Skin of body (tissue), 2 donors: ENCODE data around the gene SHANK1. TPM values are rescaled to one million over a fixed set of nuclear protein-coding genes. Genes with fewer than 3 reads are reported as not detected.
"Not testable (repeated sequence)": the region's sequence is repeated elsewhere in the genome, so short reads cannot be mapped to it uniquely, and the experiment has no call there.

Experiments
- DNase-seq: peaks from one replicate; lab custom pipeline; 2025; lab: John Stamatoyannopoulos, UW
- total RNA-seq: library from RNA; depleted of rRNA; stranded (reverse); fragments of >200 nt; gene quantifications from one replicate; pipeline ENCODE4 v1.2.3, GENCODE V29; 2014

The SHANK1 gene
- 2.9 TPM for total RNA-seq

DNA sequence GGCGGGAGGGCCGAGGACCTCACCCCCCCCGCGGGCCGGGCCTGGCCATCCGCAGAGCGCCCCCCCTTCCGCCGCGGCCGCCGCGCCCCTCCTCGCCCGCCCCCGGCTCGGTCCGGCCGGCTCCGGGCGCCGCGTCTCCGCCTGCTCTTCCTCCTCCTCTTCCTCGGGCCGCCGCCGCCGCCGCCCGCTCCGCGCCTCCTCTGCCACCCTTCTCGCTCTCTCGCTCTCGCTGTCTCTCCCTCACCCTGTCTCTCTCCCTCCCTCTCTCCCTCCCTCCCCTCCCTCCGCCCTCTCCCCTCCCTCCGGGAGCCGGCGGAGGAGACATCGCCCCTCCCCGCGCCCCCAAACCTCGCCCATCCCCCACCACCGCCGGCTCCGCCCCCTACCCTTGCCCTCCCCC, at the start of gene SHANK1:
TSS of gene SHANK1 (minus strand) at position 237 of the 400 bp plus-strand sequence. CDS start 2,883 bp downstream, outside the sequence.
- no peak for DNase-seq

DNA sequence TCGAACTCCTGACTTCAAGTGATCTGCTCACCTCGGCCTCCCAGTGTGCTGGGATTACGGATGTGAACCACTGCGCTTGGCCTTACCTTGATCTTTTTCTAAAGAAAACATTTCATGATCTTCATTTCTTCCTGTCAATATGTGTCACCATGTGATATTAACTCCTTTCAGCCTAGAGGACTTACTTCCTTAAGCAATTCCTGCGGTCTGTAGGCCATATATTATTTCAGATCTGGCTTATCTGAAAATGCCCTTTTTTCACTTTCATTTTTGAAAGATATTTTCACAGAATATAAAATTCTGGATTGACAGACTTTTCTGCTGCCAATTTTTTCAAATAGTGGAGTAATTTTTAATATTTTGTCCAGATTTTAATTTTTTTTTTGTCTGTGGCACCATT, 48.7 kb upstream of the SHANK1 start:
- DNase-seq, result no peak

DNA sequence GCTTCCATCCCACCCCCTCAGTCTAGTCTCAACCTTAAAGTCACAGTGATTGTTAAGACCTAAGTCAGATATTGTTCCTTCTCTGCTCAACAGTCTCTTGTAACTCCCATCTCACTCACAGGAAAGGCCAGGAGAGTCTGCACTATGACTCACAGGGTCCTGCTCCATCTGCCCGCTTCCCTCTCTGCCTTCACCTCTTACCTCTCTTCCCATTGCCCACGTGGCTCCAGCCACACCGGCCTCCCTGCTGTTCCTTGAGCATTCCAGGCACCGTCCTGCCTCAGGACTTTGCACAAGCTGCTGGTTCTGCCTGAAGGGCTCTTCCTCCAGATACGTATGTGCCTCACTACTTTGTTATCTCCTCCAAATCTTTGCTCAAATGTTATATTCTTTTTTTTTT, 47.7 kb upstream of the SHANK1 start:
- not testable (repeated sequence) for DNase-seq

DNA sequence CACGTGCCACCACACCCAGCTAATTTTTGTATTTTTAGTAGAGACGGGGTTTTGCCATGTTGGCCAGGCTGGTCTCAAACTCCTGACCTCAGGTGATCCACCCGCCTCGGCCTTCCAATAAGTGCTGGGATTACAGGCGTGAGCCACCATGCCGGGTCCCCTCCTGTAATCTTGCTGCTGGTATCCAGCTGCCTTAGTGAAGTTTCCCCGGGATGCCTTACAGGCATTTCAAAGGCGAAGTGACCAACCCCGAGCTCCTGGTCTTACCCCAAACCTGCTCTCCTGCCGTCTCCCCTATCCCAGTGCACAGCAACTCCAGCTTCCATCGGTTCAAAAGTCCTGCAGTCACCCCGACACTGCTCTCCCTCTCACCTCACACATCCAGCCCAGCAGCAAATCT, 47.1 kb upstream of the SHANK1 start:
- not testable (repeated sequence) for DNase-seq

DNA sequence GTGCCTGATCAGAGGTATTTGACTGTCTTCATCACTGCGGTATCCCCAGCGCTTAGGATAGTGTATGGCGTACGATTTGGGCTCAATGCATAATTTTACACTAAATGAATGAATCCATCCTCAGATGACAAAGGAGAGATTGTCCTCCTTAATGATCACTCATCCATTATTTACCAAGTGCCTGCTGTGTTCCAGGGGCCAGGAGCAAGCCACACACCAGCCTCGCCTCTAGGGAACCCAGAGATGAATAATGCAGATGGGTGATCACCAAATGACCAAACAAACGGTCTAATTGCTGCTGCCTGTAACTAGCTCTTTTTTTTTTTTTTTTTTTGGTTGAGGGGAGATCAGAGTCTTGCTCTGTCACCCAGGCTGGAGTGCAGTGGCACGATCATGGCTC, 44.8 kb upstream of the SHANK1 start:
- DNase-seq, result no peak

DNA sequence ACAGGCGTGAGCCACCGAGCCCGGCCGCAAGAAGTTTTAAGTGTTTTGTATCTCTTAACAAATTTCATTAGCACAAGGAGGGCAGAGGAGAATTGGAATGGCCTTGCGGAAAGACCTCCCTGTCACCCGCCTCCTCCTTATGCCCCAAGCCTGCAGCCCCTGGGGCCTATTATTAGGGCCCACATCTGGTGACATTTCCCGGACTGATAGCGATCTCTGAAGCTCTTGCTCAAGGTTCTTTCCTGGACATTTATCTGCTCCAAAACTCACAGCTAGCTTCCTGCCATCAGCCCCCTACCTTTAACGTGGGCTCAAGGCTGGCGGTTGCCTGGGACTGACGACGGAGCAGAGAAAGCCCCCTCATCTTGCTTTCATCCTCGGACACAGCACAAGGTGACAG, 43.9 kb upstream of the SHANK1 start:
- DNase-seq, result not testable (repeated sequence)

DNA sequence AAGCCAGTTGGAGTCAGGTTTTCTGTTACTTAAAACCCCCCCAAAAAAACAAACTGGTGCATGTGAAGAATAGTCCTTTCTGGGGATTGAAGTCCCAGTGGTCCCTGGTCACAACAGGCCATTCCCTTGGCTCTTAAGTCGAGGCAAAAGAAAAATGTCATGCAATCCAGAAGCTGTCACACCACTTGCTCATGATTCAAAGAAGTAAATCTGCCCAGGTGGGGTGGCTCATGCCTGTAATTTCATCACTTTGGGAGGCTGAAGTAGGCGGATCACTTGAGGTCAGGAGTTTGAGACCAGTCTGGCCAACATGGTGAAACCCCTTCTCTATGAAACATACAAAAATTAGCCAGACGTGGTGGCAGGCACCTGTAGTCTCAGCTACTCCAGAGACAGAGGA, 41.9 kb upstream of the SHANK1 start:
- not testable (repeated sequence) for DNase-seq

DNA sequence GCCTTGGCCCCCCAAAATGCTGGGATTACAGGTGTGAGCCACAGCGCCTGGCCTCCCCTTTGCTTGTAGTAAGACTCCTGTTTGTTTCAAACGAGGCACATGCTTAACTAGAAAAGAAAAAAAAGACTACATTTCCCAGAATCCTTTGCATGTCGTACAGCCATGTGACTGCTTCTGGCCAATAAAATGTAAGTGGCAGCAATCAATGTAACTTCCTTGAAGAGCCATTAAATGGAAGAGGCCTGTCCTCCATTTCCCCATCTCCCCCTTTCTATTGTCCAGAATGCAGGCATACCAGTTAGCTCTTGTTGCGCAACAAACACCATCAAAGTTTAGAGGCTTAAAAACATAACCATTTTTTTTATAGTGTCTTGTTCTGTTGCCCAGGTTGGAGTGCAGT, 40.3 kb upstream of the SHANK1 start:
- no peak for DNase-seq

DNA sequence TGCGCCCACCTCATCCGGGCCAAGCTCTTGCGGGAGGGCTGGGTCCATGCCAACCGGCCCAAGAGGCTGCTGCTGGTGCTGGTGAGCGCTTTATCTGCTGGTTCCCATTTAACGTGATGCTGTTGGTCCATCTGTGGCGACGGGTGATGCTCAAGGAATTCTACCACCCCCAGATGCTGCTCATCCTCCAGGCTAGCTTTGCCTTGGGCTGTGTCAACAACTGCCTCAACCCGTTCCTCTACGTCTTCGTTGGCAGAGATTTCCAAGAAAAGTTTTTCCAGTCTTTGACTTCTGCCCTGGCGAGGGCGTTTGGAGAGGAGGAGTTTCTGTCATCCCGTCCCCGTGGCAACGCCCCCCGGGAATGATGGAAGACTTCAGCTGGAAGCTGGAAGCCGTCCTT, 39.5 kb upstream of the SHANK1 start:
- DNase-seq, result not testable (repeated sequence)

DNA sequence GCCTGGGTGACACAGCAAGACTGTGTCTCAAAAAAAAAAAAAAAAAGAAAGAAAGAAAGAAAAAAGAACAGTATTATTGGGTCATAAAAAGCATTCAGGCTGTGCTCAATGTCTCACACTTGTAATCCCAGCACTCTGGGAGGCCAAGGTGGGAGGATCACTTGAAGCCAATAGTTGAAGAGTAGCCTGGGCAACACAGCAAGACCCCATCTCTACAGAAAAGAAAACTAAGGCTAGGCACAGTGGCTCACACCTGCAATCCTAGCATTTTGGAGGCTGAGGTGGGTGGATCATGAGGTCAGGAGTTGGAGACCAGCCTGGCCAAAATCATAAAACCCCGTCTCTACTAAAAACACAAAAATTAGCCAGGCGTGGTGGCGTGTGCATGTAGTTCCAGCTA, 38.0 kb upstream of the SHANK1 start:
- not testable (repeated sequence) for DNase-seq

DNA sequence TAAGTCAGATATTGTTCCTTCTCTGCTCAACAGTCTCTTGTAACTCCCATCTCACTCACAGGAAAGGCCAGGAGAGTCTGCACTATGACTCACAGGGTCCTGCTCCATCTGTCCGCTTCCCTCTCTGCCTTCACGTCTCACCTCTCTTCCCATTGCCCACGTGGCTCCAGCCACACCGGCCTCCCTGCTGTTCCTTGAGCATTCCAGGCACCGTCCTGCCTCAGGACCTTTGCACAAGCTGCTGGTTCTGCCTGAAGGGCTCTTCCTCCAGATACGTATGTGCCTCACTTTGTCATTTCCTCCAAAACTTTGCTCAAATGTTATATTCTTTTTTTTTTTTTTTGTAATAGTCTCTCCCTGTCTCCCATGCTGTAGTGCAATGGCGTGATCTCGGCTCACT, 36.6 kb upstream of the SHANK1 start:
- DNase-seq, result not testable (repeated sequence)

DNA sequence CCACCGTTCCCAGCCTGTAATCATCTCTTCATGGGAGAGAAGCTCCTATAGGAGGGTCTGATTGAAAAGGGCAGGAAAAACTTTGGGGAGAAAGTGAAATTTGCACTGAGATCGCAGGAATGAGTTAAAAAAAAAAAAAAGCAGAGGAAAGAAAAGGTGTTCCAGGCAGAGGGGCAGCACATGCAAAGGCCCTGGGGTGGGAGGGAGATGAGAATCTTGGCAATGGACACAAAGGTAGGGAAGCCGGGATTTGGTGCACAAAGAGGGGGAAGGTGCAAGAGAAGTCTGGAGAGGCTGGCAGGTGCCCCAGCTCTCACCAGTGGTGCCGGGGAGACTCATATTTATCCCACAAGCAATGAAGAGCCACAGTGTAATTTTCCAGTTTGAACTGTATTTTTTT, 34.3 kb upstream of the SHANK1 start:
- no peak for DNase-seq

DNA sequence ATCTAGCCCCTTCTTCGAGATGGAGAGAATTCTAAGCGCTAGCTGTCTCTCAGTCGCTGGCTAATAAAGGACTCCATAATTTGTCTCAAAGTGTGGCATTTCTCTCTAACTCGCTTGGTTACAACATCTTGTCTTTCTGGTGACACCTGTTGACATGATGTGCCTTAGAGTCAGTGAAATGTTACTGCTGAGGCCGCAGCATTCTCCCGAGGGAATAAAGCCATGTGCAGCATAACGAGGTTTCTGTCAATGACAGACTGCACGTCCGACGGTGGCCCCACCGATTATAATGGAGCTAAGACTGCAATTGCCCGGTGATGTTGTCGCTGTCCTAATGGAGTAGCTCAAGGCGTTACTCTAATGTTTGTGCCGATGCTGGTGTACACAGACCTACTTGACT, 30.4 kb upstream of the SHANK1 start:
- DNase-seq, result no peak

DNA sequence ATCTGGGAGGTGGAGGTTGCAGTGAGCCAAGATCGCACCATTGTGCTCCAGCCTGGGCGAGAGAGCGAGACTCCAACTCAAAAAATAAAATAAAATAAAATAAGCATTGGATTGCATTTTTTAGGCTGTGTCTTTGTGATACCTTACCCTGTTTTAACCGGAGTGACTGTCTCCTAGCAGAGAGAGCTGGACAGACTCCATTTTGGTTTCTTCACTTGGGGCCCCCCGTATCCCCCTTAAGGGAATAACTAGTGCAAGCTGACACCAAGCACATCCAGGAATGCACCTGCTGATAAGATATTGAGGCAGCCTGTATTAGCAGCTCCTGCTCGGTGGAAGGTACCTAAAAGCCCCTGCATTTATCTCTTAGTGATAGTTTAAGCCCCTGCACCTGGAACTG, 29.9 kb upstream of the SHANK1 start:
- no peak for DNase-seq

DNA sequence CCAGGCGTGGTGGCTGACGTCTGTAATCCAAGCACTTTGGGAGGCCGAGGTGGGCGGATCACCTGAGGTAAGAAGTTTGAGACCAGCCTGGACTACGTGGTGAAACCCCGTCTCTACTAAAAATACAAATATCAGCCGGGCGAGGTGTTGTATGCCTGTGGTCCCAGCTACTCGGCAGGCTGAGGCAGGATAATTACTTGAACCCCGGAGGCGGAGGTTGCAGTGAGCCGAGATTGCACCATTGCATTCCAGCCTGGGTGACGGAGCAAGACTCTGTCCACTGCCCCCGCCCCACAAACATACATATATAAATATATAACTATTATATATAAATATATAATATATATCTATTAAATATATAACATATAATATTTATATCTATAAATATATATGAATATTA, 27.5 kb upstream of the SHANK1 start:
- not testable (repeated sequence) for DNase-seq

DNA sequence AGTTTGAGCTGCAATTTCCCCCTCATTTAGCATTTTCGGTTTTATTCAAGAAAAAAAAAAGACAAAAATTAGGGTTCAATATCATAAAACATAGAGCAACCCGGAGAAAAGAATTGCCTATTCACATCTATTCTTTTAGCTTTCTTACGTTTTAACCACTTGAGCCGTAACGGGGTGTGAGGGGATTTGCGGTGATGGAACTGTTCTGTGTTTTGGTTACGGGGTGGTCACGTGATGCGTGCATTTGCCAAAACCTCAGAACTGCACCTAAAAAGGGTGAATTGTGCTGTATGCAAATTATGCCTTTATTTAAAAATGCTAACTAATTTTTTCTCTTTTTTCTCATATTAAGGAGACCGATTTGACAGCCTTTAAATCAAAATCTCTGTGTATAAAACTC, 25.6 kb upstream of the SHANK1 start:
- DNase-seq, result no peak

DNA sequence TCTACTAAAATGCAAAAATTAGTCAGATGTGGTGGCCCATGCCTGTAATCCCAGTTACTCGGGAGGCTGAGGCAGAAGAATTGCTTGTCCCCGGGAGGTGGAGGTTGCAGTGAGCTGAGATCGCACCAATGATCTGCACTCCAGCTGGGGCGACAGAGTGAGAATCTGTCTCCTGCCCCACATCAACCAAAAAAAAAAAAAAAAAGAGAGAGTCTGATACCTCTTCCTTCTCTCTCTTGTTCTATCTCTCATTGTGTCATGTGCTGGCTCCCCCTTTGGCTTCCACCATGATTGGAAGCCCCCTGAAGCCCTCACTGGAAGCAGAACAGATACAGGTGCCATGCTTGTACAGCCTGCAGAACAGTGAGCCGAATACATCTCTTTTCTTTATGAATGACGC, 23.9 kb upstream of the SHANK1 start:
- no peak for DNase-seq

DNA sequence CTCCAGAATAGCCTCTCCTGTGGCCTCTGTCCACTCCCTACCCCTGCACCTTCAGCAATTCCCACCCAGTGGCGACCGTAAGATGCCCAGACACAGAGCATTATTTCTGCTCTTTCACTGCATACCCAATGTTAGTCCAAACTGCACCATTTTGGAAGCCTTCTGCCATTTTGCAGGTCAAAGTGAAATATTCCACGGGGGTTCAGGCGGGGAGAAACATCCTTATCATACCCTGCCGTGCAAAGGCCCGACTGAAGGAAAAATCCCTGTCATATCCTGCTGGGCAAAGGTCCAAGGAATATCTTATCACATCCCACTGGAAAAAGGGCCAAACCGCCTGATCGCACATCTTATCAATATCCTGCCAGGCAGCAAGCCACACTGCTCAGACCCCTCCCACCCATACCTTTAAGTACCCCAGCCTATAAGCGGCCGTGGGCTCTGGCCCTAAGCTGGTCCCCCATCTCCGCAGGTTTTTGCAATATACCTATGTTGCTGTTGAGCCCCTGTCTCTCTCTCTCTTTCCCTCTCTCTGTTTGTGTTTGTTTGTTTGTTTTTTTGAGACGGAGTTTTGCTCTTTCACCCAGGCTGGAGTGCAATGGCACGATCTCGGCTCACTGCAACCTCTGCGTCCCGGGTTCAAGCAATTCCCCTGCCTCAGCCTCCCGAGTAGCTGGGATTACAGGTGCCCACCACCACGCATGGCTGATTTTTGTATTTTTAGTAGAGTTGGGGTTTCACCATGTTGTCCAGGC, 21.8 kb upstream of the SHANK1 start:
- DNase-seq, result no peak

DNA sequence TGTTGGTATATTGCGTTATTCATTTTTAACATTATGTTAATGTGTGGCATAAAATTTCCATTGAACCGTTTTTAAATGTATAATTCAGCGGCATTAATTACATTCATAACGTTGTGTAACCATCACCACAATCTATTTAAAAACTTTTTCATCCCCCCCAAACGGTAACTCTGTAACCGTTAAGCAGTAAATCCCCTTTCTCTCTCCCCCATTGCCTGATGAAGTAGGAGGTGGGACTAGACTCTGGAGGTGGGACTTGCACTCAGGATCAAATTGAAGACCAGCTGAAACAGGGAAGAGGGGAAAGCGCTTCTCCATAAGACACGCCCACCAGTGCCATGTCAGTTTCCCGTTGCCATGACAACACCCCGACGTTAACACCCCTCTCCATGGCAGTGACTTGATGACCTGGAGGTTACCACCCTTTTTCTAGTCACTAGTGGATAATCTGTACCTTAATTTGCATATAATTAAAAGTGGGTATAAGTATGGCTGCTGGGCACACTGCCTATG, 20.4 kb upstream of the SHANK1 start:
- DNase-seq, result no peak

DNA sequence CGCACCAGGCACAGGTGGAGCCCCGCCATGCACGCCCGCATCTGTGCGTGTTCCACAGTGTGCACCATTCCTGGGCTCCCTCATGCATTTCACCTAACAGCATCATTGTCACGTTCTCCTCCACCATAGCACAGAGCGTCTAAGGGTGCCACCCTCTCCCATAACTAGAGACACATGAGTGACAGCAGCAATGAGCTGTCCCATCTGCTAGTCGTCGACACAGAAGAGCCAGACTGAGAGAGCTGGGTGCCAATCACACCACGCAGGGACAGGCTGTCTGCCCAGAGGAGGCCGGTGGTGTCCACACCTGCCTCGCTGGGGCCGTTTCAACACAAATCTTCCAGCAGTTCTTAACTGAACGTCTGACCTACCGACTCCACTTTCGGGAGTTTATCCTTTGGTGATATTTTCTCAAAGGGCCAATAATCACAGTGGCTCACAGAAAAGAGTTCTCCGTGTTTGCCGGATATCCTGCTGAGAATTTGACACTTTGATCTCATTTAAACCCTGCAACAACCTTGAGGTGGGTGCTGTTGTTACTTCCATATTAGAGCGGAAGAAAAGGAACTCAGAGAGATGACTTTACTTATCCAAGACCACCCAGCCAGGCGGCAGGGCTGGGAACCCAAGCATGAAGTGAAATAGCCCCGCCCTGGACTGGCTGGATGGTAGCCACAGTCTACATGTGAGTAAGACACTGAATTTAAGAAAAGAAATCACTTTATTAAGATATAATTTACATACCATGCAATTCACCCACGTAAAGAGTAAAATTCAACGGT, 19.7 kb upstream of the SHANK1 start:
- no peak for DNase-seq

DNA sequence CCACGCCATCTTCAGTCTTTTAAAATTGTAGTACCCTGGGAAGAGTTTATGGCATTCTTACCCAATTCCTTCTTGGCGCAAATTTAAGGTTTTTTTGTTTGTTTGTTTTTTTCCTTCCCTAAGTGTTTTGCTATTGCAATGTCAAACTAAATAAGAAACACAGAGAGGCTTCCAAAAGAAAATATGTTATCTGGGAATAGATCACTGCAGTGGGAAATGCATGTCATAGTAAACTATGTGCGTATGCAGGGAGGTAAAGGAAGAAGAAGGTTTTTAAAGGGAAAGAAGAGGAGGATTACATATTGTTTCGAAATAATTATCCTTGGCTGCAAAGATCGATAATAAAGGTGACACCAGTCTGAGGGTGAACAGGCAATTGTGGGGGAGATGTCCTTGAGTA, 16.7 kb upstream of the SHANK1 start:
- no peak for DNase-seq

DNA sequence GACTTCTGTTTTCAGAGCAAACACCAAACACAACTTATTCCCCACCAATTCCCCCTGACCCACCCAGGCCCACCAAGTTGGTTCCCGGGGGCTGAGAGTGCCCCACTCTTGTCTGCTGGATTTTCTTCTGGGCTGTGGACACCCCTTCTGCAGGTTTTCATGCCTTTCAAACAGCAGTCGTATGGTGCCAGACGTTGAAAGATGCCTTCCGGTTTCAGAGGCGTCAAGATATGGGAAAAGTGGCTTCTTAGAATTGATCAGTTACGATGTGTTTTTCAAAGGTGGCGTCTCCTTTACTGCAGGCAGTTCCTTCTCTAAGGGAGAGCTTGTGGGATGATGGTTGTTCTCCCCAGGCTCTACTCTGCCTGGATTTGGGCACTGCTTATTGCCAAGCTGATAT, 16.3 kb upstream of the SHANK1 start:
- no peak for DNase-seq

DNA sequence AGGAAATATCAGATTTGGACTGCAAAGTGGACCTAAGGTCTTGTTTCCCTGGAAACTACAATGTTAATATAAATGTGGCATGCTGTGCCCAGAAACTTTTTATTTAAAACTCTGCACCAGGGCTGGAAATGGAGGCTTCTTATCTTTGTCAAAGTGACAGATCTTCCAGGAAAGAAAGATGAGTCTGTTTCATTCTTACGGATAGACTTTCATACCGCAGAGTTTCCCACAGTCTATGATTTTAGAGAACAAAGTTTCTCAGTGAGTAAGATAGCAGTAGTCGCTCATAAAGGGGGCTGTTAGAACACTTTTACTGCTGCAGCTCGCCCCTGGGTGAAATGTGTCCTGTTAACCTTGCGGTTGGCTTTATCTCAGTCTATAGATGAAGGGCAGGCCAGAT, 10.3 kb upstream of the SHANK1 start:
- DNase-seq, result no peak
